SK-N-SH (cell line): ENCODE results near the gene SETD3. TPM values are rescaled to one million over a fixed set of nuclear protein-coding genes. Genes with fewer than 3 reads are reported as not detected.

Experiments
- CTCF ChIA-PET: fragments of 300-600, 350-600 bp; formaldehyde crosslinking; extraction: SDS; loops from one replicate; lab custom pipeline; 2021; lab: Yijun Ruan, JAX
- POLR2A ChIA-PET: fragments of 350-600 bp; sonication (Branson Sonifier 250); formaldehyde crosslinking; extraction: SDS; loops from one replicate; lab custom pipeline; 2020; ENCODE audit warnings: antibody characterized with exemption, inconsistent platforms; lab: Yijun Ruan, JAX
- DNase-seq: peaks from one replicate; pipeline ENCODE4 v3.0.0; 2012
- H2AFZ ChIP-seq: fragments of 200-600 bp; sonication (generic); 2 replicates; pipeline ENCODE4 v1.8.1; 2016; ENCODE audit warnings: antibody characterized with exemption, mild to moderate bottlenecking, low read depth
- H3F3A ChIP-seq: fragments of 200-600 bp; sonication (generic); replicated peaks from 2 replicates; pipeline ENCODE3; 2016; ENCODE audit warnings: antibody characterized with exemption, mild to moderate bottlenecking; ENCODE audit not compliant: insufficient read depth
- H3K27ac ChIP-seq, 2 experiments: fragments of 200-500 bp in 1 of 2; fragments of 200-600 bp in 1 of 2; sonication (Bioruptor generic) in 1 of 2; sonication (generic), shearing (Covaris generic) in 1 of 2; 2 replicates each; pipeline versions ENCODE4 v1.5.1 to v1.6.1; 2014 to 2016; ENCODE audit warnings: low read depth in 2 of 2, inconsistent platforms in 1 of 2, low read length in 1 of 2, mild to moderate bottlenecking in 1 of 2, mixed read lengths in 1 of 2
- H3K27me3 ChIP-seq: fragments of 200-600 bp; sonication (generic), shearing (Covaris generic); 2 replicates; pipeline ENCODE4 v1.6.1; 2016; ENCODE audit warnings: mixed run types; ENCODE audit not compliant: insufficient read depth
- H3K36me3 ChIP-seq, 2 experiments: fragments of 200-500 bp in 1 of 2; fragments of 200-600 bp in 1 of 2; sonication (Bioruptor generic) in 1 of 2; sonication (generic) in 1 of 2; replicated peaks in 1 of 2; 2 replicates each; pipeline versions ENCODE3 to v1.5.1; 2014 to 2016; ENCODE audit warnings: low read length in 1 of 2, mild to moderate bottlenecking in 1 of 2; ENCODE audit not compliant: insufficient read depth in 2 of 2, control insufficient read depth in 1 of 2
- H3K4me1 ChIP-seq, 2 experiments: fragments of 200-500 bp in 1 of 2; fragments of 200-600 bp in 1 of 2; sonication (Bioruptor generic) in 1 of 2; sonication (generic), shearing (Covaris generic) in 1 of 2; 2 replicates each; pipeline versions ENCODE4 v1.5.1 to v1.6.1; 2014 to 2016; ENCODE audit warnings: low read depth in 1 of 2, low read length in 1 of 2, mixed run types in 1 of 2; ENCODE audit not compliant: insufficient read depth in 2 of 2, control insufficient read depth in 1 of 2
- H3K4me2 ChIP-seq: fragments of 200-600 bp; sonication (generic), shearing (Covaris generic); 2 replicates; pipeline ENCODE4 v1.6.1; 2017; ENCODE audit warnings: mixed run types
- H3K4me3 ChIP-seq, 2 experiments: fragments of 200-500 bp in 1 of 2; fragments of 200-600 bp in 1 of 2; sonication (Bioruptor generic) in 1 of 2; sonication (generic), shearing (Covaris generic) in 1 of 2; 2 replicates each; pipeline versions ENCODE4 v1.5.1 to v1.8.1; 2014 to 2016; ENCODE audit warnings: low read depth in 2 of 2, inconsistent platforms in 1 of 2, low read length in 1 of 2, mild to moderate bottlenecking in 1 of 2, mixed read lengths in 1 of 2, moderate library complexity in 1 of 2
- H3K79me2 ChIP-seq: fragments of 200-600 bp; sonication (generic); 2 replicates; pipeline ENCODE4 v1.8.1; 2017; ENCODE audit warnings: mild to moderate bottlenecking; ENCODE audit not compliant: insufficient read depth
- H3K9ac ChIP-seq: fragments of 200-600 bp; sonication (generic); 2 replicates; pipeline ENCODE4 v1.6.1; 2017; ENCODE audit warnings: mixed run types
- H3K9me2 ChIP-seq: fragments of 200-600 bp; sonication (generic); 2 replicates; pipeline ENCODE4 v1.6.1; 2017; ENCODE audit warnings: mixed run types
- H3K9me3 ChIP-seq: fragments of 200-600 bp; sonication (generic); 2 replicates; pipeline ENCODE4 v1.6.1; 2017; ENCODE audit warnings: mixed run types, mild to moderate bottlenecking, moderate library complexity
- H4K20me1 ChIP-seq: fragments of 200-600 bp; sonication (generic); 2 replicates; pipeline ENCODE4 v1.6.1; 2017; ENCODE audit warnings: mild to moderate bottlenecking, mixed run types; ENCODE audit not compliant: insufficient read depth
- CHD2 ChIP-seq: fragments of 150-350 bp; IDR thresholded peaks from 2 replicates; pipeline ENCODE4 v1.6.1; 2018; ENCODE audit warnings: low read length; ENCODE audit not compliant: partially characterized antibody
- EZH2phosphoT487 ChIP-seq: fragments of 200-600 bp; sonication (generic); IDR thresholded peaks from 2 replicates; pipeline ENCODE4 v1.6.1; 2017; ENCODE audit warnings: low read depth, mixed run types, mild to moderate bottlenecking, antibody characterized with exemption, moderate library complexity, borderline replicate concordance
- FOSL2 ChIP-seq: IDR thresholded peaks from 2 replicates; pipeline ENCODE4 v1.4.0; 2012; ENCODE audit warnings: low read depth, mild to moderate bottlenecking, moderate library complexity, borderline replicate concordance
- FOXM1 ChIP-seq: IDR thresholded peaks from 2 replicates; pipeline ENCODE4 v1.4.0; 2012; ENCODE audit warnings: low read depth, mild to moderate bottlenecking
- GABPA ChIP-seq: IDR thresholded peaks from 2 replicates; pipeline ENCODE4 v1.4.0; 2012; ENCODE audit warnings: low read depth, mild to moderate bottlenecking
- MEF2A ChIP-seq: IDR thresholded peaks from 2 replicates; pipeline ENCODE4 v1.4.0; 2012; ENCODE audit warnings: low read depth, borderline replicate concordance
- NRF1 ChIP-seq: IDR thresholded peaks from 2 replicates; pipeline ENCODE4 v1.6.1; 2012; ENCODE audit warnings: low read depth, mild to moderate bottlenecking, low read length
- PBX3 ChIP-seq: IDR thresholded peaks from 2 replicates; pipeline ENCODE4; 2012
- RCOR1 ChIP-seq: fragments of 150-350 bp; IDR thresholded peaks from 2 replicates; pipeline ENCODE4 v1.6.1; 2017; ENCODE audit warnings: antibody characterized with exemption, low read length
- SMC3 ChIP-seq: IDR thresholded peaks from 2 replicates; pipeline ENCODE4 v1.6.1; 2012; ENCODE audit warnings: low read depth, low read length, improper control_type of control experiment
- TCF12 ChIP-seq: IDR thresholded peaks from 2 replicates; pipeline ENCODE4 v1.4.0; 2012
- USF1 ChIP-seq: IDR thresholded peaks from 2 replicates; pipeline ENCODE4 v1.4.0; 2012; ENCODE audit warnings: low read depth, borderline replicate concordance
- YY1 ChIP-seq: IDR thresholded peaks from 2 replicates; pipeline ENCODE4 v1.4.0; 2012; ENCODE audit warnings: low read depth, mild to moderate bottlenecking
- ZBTB33 ChIP-seq: IDR thresholded peaks from 2 replicates; pipeline ENCODE4 v1.4.0; 2012; ENCODE audit warnings: low read depth, borderline replicate concordance
- WGBS: methylation state at CpG from one replicate; pipeline ENCODE4 v1.1.6; 2017; ENCODE audit warnings: low lambda C conversion rate; 5-methylcytosine and 5-hydroxymethylcytosine counted together
- polyA plus RNA-seq, 3 experiments: library from polyadenylated mRNA; depleted of rRNA; stranded (reverse); fragments of >200 nt; gene quantifications; 2 replicates each; pipeline ENCODE4 v1.2.3, GENCODE V29; 2012

SETD3 gene
- polyA plus RNA-seq, 1 of the 3 experiments (the other 2 are of a cell fraction) = 19.1 TPM

GRCh38 chr14:99436247-99437180, 44.1 kb downstream of the SETD3 start:
- 94% methylated on average over 14 of the region's 14 CpGs for WGBS
- Histone ChIP-seq H4K20me1 (no peaks in the 10 kb centered on the region), H3K4me3 (no peak overlapping the region), H3K9me2 (no peaks in the 10 kb centered on the region), H2AFZ (no peak overlapping the region), H3K27me3 (no peaks in the 10 kb centered on the region), H3K9ac (no peak overlapping the region), H3K79me2 (no peaks in the 10 kb centered on the region), H3K36me3 (peaks cover 0 to 14% of the 10 kb centered on the region in 2 experiments), H3K9me3 (no peaks in the 10 kb centered on the region), H3K4me1 (no peaks in the 10 kb centered on the region), H3K4me2 (no peak overlapping the region), H3F3A (no peaks in the 10 kb centered on the region), H3K27ac (no peak overlapping the region)
- POLR2A ChIA-PET = no interaction called here
- TF ChIP-seq MEF2A = no peak
- no peak for TF ChIP-seq YY1
- TF ChIP-seq SMC3 = no peak
- TF ChIP-seq RCOR1 = no peak
- no peak for DNase-seq
- CTCF ChIA-PET = interaction anchor here (1.7 kb wide), 1 partner anchor 21 kb away, joined by 9 read pairs; no protein-coding TSS in a partner anchor

- WGBS = 84% methylated on average over 4 of the region's 4 CpGs
- DNase-seq = no peak
- no peak overlapping the region for H3K9ac ChIP-seq
- no peaks in the 10 kb centered on the region for H3K9me2 ChIP-seq
- H3K9me3 ChIP-seq = no peaks in the 10 kb centered on the region
- no peaks in the 10 kb centered on the region for H3F3A ChIP-seq
- H4K20me1 ChIP-seq = no peaks in the 10 kb centered on the region
- no peak overlapping the region for H3K4me3 ChIP-seq
- H3K79me2 ChIP-seq = no peaks in the 10 kb centered on the region
- TF ChIP-seq FOSL2 (no peak), EZH2phosphoT487 (no peak), ZBTB33 (no peak)
- no peak overlapping the region for H3K4me2 ChIP-seq
- H2AFZ ChIP-seq = no peak overlapping the region
- H3K27ac ChIP-seq = no peak overlapping the region
- H3K27me3 ChIP-seq = no peaks in the 10 kb centered on the region
- ChIA-PET POLR2A (no interaction called here), CTCF (interaction anchor here (1.0 to 2.1 kb wide), 5 partner anchors 19 to 45 kb away, joined by 3 to 11 read pairs (median 3); no protein-coding TSS in a partner anchor)
- H3K36me3 ChIP-seq = peaks cover 3 to 9% of the 10 kb centered on the region in 2 experiments
- H3K4me1 ChIP-seq = no peaks in the 10 kb centered on the region
These were observed 45.3 kb downstream of the SETD3 start for GRCh38 chr14:99435327-99435726.

- CTCF ChIA-PET = no interaction called here
- Histone ChIP-seq H3K9me2 (no peaks in the 10 kb centered on the region), H3K4me2 (no peak overlapping the region), H3K27me3 (no peaks in the 10 kb centered on the region), H3K4me1 (no peaks in the 10 kb centered on the region; a peak in 1 of 4 replicates), H3K9me3 (peaks cover 4% of the 10 kb centered on the region; the same call in 1 of the 2 replicates), H3F3A (peaks cover 4% of the 10 kb centered on the region), H3K9ac (no peak overlapping the region), H3K36me3 (peaks cover 10 to 19% of the 10 kb centered on the region in 2 experiments), H3K27ac (no peak overlapping the region), H2AFZ (no peak overlapping the region), H4K20me1 (no peaks in the 10 kb centered on the region), H3K4me3 (no peak overlapping the region), H3K79me2 (peaks cover 4% of the 10 kb centered on the region; the same call in 1 of the 2 replicates)
- no peak for DNase-seq
- 100% methylated on average over 1 of the region's 1 CpG for WGBS
- POLR2A ChIA-PET = no interaction called here
- TF ChIP-seq CHD2 (no peak), GABPA (no peak), RCOR1 (no peak), USF1 (no peak), FOXM1 (no peak), PBX3 (no peak), TCF12 (no peak), MEF2A (no peak), NRF1 (no peak), SMC3 (no peak)
These were observed 48.2 kb downstream of the SETD3 start for GRCh38 chr14:99432485-99432884.
